HG03159 (cell line): ENCODE measurements around the gene PAX1.

Experiments
- ATAC-seq: cut with Tn5 transposase; IDR thresholded peaks from one replicate; pipeline ENCODE4 v1.9.1; 2021; ENCODE audit warnings: mild to moderate bottlenecking, moderate library complexity; ENCODE audit not compliant: unreplicated experiment

PAX1 gene

GRCh38 chr20:21725892-21726291 is 20.4 kb downstream of the PAX1 start:
- no peak for ATAC-seq

- no peak for ATAC-seq
These were observed 23.9 kb downstream of the PAX1 start for GRCh38 chr20:21729316-21729715.

- no peak for ATAC-seq
These were observed 33.7 kb downstream of the PAX1 start for GRCh38 chr20:21739161-21739560.

- no peak for ATAC-seq
These were observed 34.2 kb downstream of the PAX1 start for GRCh38 chr20:21739682-21740081.

GRCh38 chr20:21741266-21741665 is 35.8 kb downstream of the PAX1 start:
- no peak for ATAC-seq

GRCh38 chr20:21762646-21763045 is 57.2 kb downstream of the PAX1 start:
- ATAC-seq, result no peak

GRCh38 chr20:21767200-21767738 is 61.8 kb downstream of the PAX1 start:
- no peak for ATAC-seq

GRCh38 chr20:21767739-21768223 is 62.3 kb downstream of the PAX1 start:
- ATAC-seq, result no peak
